ENCODE measurements around the gene TADA2A.
"Not testable (repeated sequence)": the region's sequence is repeated elsewhere in the genome, so short reads cannot be mapped to it uniquely, and the experiment has no call there.

Gene TADA2A

GRCh38 chr17:37438141-37438540 lies 31.5 kb downstream of the TADA2A start:
- H3K36me3 ChIP-seq (ENCODE audit: insufficient read depth, low read length): peaks cover 33% of the 10 kb centered on the region
- H3K4me1 ChIP-seq (ENCODE audit: insufficient read depth, low read length): no peaks in the 10 kb centered on the region
- no peaks in the 10 kb centered on the region for H3K27me3 ChIP-seq (ENCODE audit: control insufficient read depth in 1 of 2, insufficient read depth in 2 of 2, low read length in 2 of 2)
- no peaks in the 10 kb centered on the region for H3K9me3 ChIP-seq (ENCODE audit: low read length)
- H3K9ac ChIP-seq (ENCODE audit: low read length): no peak overlapping the region
- H3K27ac ChIP-seq (ENCODE audit: low read depth, low read length): no peak overlapping the region
- no peak overlapping the region for H3K4me3 ChIP-seq (ENCODE audit: low read depth in 1 of 2, low read length in 2 of 2)

DNA sequence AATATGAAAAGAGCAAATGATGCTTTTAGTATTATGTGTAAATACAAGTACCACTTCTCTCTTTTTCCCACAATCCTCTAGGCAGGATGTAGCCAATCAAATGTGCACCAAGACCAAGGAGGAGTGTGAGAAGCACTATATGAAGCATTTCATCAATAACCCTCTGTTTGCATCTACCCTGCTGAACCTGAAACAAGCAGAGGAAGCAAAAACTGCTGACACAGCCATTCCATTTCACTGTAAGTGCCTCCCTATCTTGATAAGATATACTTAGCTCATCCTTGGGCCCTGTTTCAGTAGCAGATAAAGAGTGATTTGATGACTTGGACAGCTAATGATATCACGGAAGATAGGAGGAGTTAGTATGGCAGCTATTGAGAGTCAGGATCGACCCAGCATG lies 33.7 kb downstream of the TADA2A start:
- Histone ChIP-seq H3K9me3 (ENCODE audit: low read length) (no peaks in the 10 kb centered on the region), H3K9ac (ENCODE audit: low read length) (no peak overlapping the region), H3K27me3 (ENCODE audit: control insufficient read depth in 1 of 2, insufficient read depth in 2 of 2, low read length in 2 of 2) (no peaks in the 10 kb centered on the region), H3K4me3 (ENCODE audit: low read depth in 1 of 2, low read length in 2 of 2) (no peak overlapping the region), H3K27ac (ENCODE audit: low read depth, low read length) (no peak overlapping the region), H3K4me1 (ENCODE audit: insufficient read depth, low read length) (no peaks in the 10 kb centered on the region), H3K36me3 (ENCODE audit: insufficient read depth, low read length) (peaks cover 52% of the 10 kb centered on the region)

DNA sequence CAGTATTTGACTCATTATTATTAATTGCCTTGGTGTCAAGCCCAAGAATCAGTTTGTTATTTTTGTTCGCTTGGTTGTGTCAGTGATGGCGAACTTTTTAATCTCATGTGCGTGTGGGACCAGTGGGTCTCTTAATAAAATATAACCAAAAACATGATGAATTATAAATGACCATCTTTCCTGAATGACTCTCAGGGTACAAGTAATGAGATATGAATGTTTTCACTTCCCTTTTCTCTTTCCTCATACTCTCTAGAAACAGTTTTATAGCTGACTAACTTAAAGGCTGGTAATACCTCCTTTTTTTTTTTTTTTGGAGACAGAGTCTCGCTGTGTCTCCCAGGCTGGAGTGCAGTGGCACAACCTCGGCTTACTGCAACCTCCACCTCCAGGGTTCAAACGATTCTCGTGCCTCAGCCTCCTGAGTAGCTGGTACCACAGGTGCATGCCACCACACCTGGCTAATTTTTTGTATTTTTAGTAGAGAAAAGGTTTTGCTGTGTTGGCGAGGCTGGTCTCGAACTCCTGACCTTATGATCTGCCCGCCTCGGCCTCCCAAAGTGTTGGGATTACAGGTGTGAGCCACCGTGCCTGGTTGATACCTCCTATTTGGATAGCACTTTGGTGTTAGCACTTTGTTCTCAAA lies 34.8 kb downstream of the TADA2A start:
- H3K4me3 ChIP-seq (ENCODE audit: low read depth in 1 of 2, low read length in 2 of 2); H3K4me1 ChIP-seq (ENCODE audit: insufficient read depth, low read length); H3K9ac ChIP-seq (ENCODE audit: low read length); H3K9me3 ChIP-seq (ENCODE audit: low read length); H3K27me3 ChIP-seq (ENCODE audit: control insufficient read depth in 1 of 2, insufficient read depth in 2 of 2, low read length in 2 of 2); H3K27ac ChIP-seq (ENCODE audit: low read depth, low read length): not testable (repeated sequence)
- peaks cover 52% of the 10 kb centered on the region for H3K36me3 ChIP-seq (ENCODE audit: insufficient read depth, low read length)

GRCh38 chr17:37446027-37446426 lies 39.3 kb downstream of the TADA2A start:
- H3K9me3 ChIP-seq (ENCODE audit: low read length): no peaks in the 10 kb centered on the region
- H3K27me3 ChIP-seq (ENCODE audit: control insufficient read depth in 1 of 2, insufficient read depth in 2 of 2, low read length in 2 of 2): no peaks in the 10 kb centered on the region
- no peaks in the 10 kb centered on the region for H3K4me1 ChIP-seq (ENCODE audit: insufficient read depth, low read length)
- H3K27ac ChIP-seq (ENCODE audit: low read depth, low read length): no peak overlapping the region
- no peak overlapping the region for H3K9ac ChIP-seq (ENCODE audit: low read length)
- no peak overlapping the region for H3K4me3 ChIP-seq (ENCODE audit: low read depth in 1 of 2, low read length in 2 of 2)
- H3K36me3 ChIP-seq (ENCODE audit: insufficient read depth, low read length): peaks cover 50% of the 10 kb centered on the region

DNA sequence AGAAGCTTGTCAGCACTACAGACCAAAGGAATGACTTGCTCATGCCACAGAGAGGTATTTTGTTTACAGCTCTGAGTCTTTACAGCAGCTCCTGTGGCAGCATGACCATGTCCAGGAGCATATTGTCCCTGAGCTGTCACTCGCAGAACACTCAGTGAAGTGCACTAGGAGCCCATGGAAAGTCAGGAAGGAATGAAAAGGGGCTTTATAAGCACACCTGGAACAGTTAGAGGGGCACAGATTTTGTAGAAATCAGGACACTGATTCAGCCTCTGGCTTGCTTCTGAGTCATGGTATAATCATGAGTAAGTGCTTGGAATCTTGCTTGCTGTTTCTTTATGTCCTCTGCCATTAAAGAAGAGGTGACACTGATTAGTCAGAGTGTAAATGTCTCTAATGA lies 41.0 kb downstream of the TADA2A start:
- Histone ChIP-seq H3K4me1 (ENCODE audit: insufficient read depth, low read length) (no peaks in the 10 kb centered on the region), H3K36me3 (ENCODE audit: insufficient read depth, low read length) (peaks cover 37% of the 10 kb centered on the region), H3K27me3 (ENCODE audit: control insufficient read depth in 1 of 2, insufficient read depth in 2 of 2, low read length in 2 of 2) (no peaks in the 10 kb centered on the region), H3K9ac (ENCODE audit: low read length) (no peak overlapping the region), H3K4me3 (ENCODE audit: low read depth in 1 of 2, low read length in 2 of 2) (no peak overlapping the region), H3K27ac (ENCODE audit: low read depth, low read length) (no peak overlapping the region), H3K9me3 (ENCODE audit: low read length) (no peaks in the 10 kb centered on the region)

DNA sequence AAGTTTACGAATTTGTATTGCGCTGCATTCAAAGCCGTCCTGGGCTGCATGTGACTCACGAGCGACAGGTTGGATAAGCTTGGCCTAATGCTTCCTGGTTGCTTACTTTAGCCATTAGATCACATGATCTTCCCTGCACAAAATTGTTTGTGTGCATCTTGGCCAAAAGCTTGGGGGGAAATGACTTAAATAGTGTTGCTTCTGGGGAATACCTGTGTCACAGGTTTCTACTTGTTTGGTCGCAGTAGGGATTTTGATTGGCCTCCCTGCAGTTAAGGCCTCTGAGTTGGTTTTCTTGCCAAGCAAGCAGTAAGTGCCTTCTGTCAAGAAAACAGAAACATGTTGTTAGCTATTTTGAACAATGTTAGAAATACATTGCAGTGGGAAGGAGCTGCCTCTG lies 43.4 kb downstream of the TADA2A start:
- Histone ChIP-seq H3K4me1 (ENCODE audit: insufficient read depth, low read length) (no peaks in the 10 kb centered on the region), H3K9ac (ENCODE audit: low read length) (no peak overlapping the region), H3K36me3 (ENCODE audit: insufficient read depth, low read length) (peaks cover 13% of the 10 kb centered on the region), H3K9me3 (ENCODE audit: low read length) (no peaks in the 10 kb centered on the region), H3K27me3 (ENCODE audit: control insufficient read depth in 1 of 2, insufficient read depth in 2 of 2, low read length in 2 of 2) (no peaks in the 10 kb centered on the region), H3K4me3 (ENCODE audit: low read depth in 1 of 2, low read length in 2 of 2) (no peak overlapping the region), H3K27ac (ENCODE audit: low read depth, low read length) (no peak overlapping the region)

DNA sequence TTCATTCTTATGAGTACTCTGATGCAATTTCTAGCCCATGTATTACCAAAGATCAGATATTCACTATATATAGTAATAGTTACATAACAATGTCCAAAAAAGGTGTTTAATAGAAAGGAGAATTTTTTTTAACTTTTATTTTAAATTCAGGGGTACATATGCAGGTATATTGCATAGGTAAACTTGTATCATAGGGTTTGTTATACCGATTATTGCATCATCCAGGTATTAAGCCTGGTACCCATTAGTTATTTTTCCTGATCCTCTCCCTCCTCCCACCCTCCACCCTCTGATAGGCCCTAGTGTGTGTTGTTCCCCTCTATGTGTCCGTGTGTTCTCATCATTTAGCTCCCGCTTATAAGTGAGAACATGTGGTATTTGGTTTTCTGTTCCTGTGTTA lies 51.1 kb downstream of the TADA2A start:
- H3K4me3 ChIP-seq (ENCODE audit: low read depth in 1 of 2, low read length in 2 of 2); H3K4me1 ChIP-seq (ENCODE audit: insufficient read depth, low read length); H3K9ac ChIP-seq (ENCODE audit: low read length); H3K27me3 ChIP-seq (ENCODE audit: control insufficient read depth in 1 of 2, insufficient read depth in 2 of 2, low read length in 2 of 2); H3K27ac ChIP-seq (ENCODE audit: low read depth, low read length); H3K9me3 ChIP-seq (ENCODE audit: low read length); H3K36me3 ChIP-seq (ENCODE audit: insufficient read depth, low read length): not testable (repeated sequence)

- Histone ChIP-seq H3K9ac (ENCODE audit: low read length) (no peak overlapping the region), H3K36me3 (ENCODE audit: insufficient read depth, low read length) (peaks cover 5% of the 10 kb centered on the region), H3K27me3 (ENCODE audit: control insufficient read depth in 1 of 2, insufficient read depth in 2 of 2, low read length in 2 of 2) (no peaks in the 10 kb centered on the region), H3K9me3 (ENCODE audit: low read length) (no peaks in the 10 kb centered on the region), H3K27ac (ENCODE audit: low read depth, low read length) (no peak overlapping the region), H3K4me3 (ENCODE audit: low read depth in 1 of 2, low read length in 2 of 2) (no peak overlapping the region), H3K4me1 (ENCODE audit: insufficient read depth, low read length) (no peaks in the 10 kb centered on the region)
Observed at GRCh38 chr17:37458805-37459204, 52.1 kb downstream of the TADA2A start.

GRCh38 chr17:37461668-37462067 lies 55.0 kb downstream of the TADA2A start:
- Histone ChIP-seq H3K4me1 (ENCODE audit: insufficient read depth, low read length) (no peaks in the 10 kb centered on the region), H3K4me3 (ENCODE audit: low read depth in 1 of 2, low read length in 2 of 2) (no peak overlapping the region), H3K27ac (ENCODE audit: low read depth, low read length) (no peak overlapping the region), H3K36me3 (ENCODE audit: insufficient read depth, low read length) (peaks cover 5% of the 10 kb centered on the region), H3K27me3 (ENCODE audit: control insufficient read depth in 1 of 2, insufficient read depth in 2 of 2, low read length in 2 of 2) (no peaks in the 10 kb centered on the region), H3K9ac (ENCODE audit: low read length) (no peak overlapping the region), H3K9me3 (ENCODE audit: low read length) (no peaks in the 10 kb centered on the region)

GRCh38 chr17:37462492-37462891 lies 55.8 kb downstream of the TADA2A start:
- Histone ChIP-seq H3K27ac (ENCODE audit: low read depth, low read length) (no peak overlapping the region), H3K9me3 (ENCODE audit: low read length) (no peaks in the 10 kb centered on the region), H3K27me3 (ENCODE audit: control insufficient read depth in 1 of 2, insufficient read depth in 2 of 2, low read length in 2 of 2) (no peaks in the 10 kb centered on the region), H3K4me3 (ENCODE audit: low read depth in 1 of 2, low read length in 2 of 2) (no peak overlapping the region), H3K36me3 (ENCODE audit: insufficient read depth, low read length) (peaks cover 9% of the 10 kb centered on the region), H3K4me1 (ENCODE audit: insufficient read depth, low read length) (no peaks in the 10 kb centered on the region), H3K9ac (ENCODE audit: low read length) (no peak overlapping the region)

- Histone ChIP-seq H3K9me3 (ENCODE audit: low read length) (no peaks in the 10 kb centered on the region), H3K9ac (ENCODE audit: low read length) (no peak overlapping the region), H3K4me3 (ENCODE audit: low read depth in 1 of 2, low read length in 2 of 2) (no peak overlapping the region), H3K4me1 (ENCODE audit: insufficient read depth, low read length) (no peaks in the 10 kb centered on the region), H3K36me3 (ENCODE audit: insufficient read depth, low read length) (peaks cover 9% of the 10 kb centered on the region), H3K27ac (ENCODE audit: low read depth, low read length) (no peak overlapping the region), H3K27me3 (ENCODE audit: control insufficient read depth in 1 of 2, insufficient read depth in 2 of 2, low read length in 2 of 2) (no peaks in the 10 kb centered on the region)
Observed at GRCh38 chr17:37463039-37463438, 56.4 kb downstream of the TADA2A start.

GRCh38 chr17:37465069-37465616 lies 58.5 kb downstream of the TADA2A start:
- no peak overlapping the region for H3K27ac ChIP-seq (ENCODE audit: low read depth, low read length)
- no peak overlapping the region for H3K9ac ChIP-seq (ENCODE audit: low read length)
- H3K4me1 ChIP-seq (ENCODE audit: insufficient read depth, low read length): no peaks in the 10 kb centered on the region
- no peaks in the 10 kb centered on the region for H3K27me3 ChIP-seq (ENCODE audit: control insufficient read depth in 1 of 2, insufficient read depth in 2 of 2, low read length in 2 of 2)
- H3K36me3 ChIP-seq (ENCODE audit: insufficient read depth, low read length): peaks cover 12% of the 10 kb centered on the region
- no peak overlapping the region for H3K4me3 ChIP-seq (ENCODE audit: low read depth in 1 of 2, low read length in 2 of 2)
- H3K9me3 ChIP-seq (ENCODE audit: low read length): no peaks in the 10 kb centered on the region
